Activated CD4-positive, alpha-beta memory T cell treated with anti-CD3 and anti-CD28 coated beads, Interleukin-2, amount 10 ng/mL, durations not matched to agents 7 days and 5 days (primary cell): Measurements from ENCODE around the gene CAMK2D. TPM values are rescaled to one million over a fixed set of nuclear protein-coding genes. Genes with fewer than 3 reads are reported as not detected.

Experiments used
- CTCF ChIA-PET: fragments of 350-600 bp; sonication (Branson Sonifier 250); formaldehyde crosslinking; loops from one replicate; lab custom pipeline; 2021; ENCODE audit warnings: antibody characterized with exemption, inconsistent platforms; lab: Charles Lee
- POLR2A ChIA-PET: fragments of 350-600 bp; sonication (Branson Sonifier 250); formaldehyde crosslinking; loops from one replicate; lab custom pipeline; 2021; ENCODE audit warnings: antibody characterized with exemption; lab: Charles Lee
- DNase-seq: peaks from one replicate; pipeline ENCODE4 v3.0.0-alpha.2; 2020
- H3K27ac Mint-ChIP-seq: one replicate; pipeline ENCODE4 v1.8.0; 2021; ENCODE audit warnings: mild to moderate bottlenecking, mixed read lengths
- H3K27me3 Mint-ChIP-seq: one replicate; pipeline ENCODE4 v1.8.0; 2021; ENCODE audit warnings: mixed read lengths
- H3K36me3 Mint-ChIP-seq: one replicate; pipeline ENCODE4 v1.8.0; 2021; ENCODE audit warnings: low read depth, mixed read lengths
- H3K4me1 Mint-ChIP-seq: one replicate; pipeline ENCODE4 v1.8.0; 2021; ENCODE audit warnings: mixed read lengths
- H3K4me3 Mint-ChIP-seq: one replicate; pipeline ENCODE4 v1.8.0; 2021; ENCODE audit warnings: mild to moderate bottlenecking, mixed read lengths
- H3K9me3 Mint-ChIP-seq: one replicate; pipeline ENCODE4 v1.8.0; 2021; ENCODE audit warnings: mixed read lengths
- total RNA-seq, 2 experiments: library from RNA; stranded (reverse); gene quantifications; one replicate each; pipeline ENCODE4 v1.2.3, GENCODE V29; 2021

The CAMK2D gene
- total RNA-seq, 2 experiments from 2014 or later: 41.7 to 43.0 TPM

DNA sequence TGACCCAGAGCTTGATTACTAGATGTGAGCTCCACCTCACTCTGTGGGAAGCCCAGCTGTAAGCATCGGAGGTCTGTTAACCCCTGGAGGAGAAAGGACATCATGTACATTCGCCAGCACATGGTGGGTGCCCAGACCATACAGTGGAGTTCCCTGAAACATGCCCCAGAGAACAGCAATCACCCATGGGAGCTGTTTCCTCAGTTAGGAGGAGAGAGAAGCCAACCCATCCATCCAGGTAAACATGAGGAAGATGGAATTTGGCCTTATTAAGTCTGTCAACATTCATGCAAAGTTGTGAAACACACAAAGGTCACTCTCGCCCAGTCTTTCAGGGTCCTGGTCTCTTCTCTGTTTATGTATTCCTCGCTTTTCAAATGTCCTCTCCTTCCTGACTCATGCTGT lies 357.4 kb downstream of the CAMK2D start:
- POLR2A ChIA-PET: no interaction called here
- Mint-ChIP-seq H3K4me1 (no peaks in the 10 kb centered on the region), H3K4me3 (no peak overlapping the region), H3K27me3 (peaks cover 4% of the 10 kb centered on the region), H3K9me3 (no peaks in the 10 kb centered on the region), H3K36me3 (no peaks in the 10 kb centered on the region), H3K27ac (no peak overlapping the region)
- CTCF ChIA-PET: no interaction called here
- DNase-seq: no peak

Other genes with a start within 250 kb of the CAMK2D start
- gene ARSJ, start 217.9 kb upstream of the CAMK2D start, total RNA-seq: not detected